ENCODE results near the gene PANX2. TPM values are rescaled to one million over a fixed set of nuclear protein-coding genes. Genes with fewer than 3 reads are reported as not detected.

Gene PANX2
- total and polyA plus RNA-seq, 8 donors, result 0.25 to 1.8 (median 1.1) TPM; not detected in 3

DNA sequence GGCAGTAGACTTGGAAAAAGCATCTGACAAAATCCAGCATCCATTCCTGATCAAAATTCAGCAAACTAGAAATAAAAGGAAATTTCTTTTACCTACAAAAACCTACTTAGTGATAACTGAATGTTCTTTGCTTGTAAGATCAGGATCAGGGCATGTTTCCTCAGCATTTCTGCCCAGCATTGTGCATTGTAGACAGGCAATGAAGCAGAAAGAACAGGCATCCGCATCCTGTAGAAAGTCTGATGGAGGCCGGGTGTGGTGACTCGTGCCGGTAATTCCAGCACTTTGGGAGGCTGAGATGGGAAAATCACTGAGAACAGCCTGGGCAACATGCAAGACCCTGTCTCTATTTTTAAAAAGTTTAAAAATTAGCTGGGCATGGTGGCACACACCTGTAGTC, 32.5 kb upstream of the PANX2 start:
- Histone ChIP-seq H3K27me3 (peaks cover 0 to 9% (median 0%) of the 10 kb centered on the region in 3 donors), H3K27ac (no peak overlapping the region), H3K9me3 (no peaks in the 10 kb centered on the region), H3K4me1 (peaks cover 6 to 9% (median 8%) of the 10 kb centered on the region in 4 donors), H3K36me3 (no peaks in the 10 kb centered on the region), H3K4me3 (no peak overlapping the region)
- intact Hi-C loops (cut with DNase I; ENCODE audit: low total_unique reads), result no loop called here
- TF ChIP-seq POLR2A (IDR thresholded peaks at IDR 0.05) (no peak), POLR2AphosphoS5 (IDR thresholded peaks at IDR 0.05) (no peak), EP300 (IDR thresholded peaks at IDR 0.05) (no peak)
- TF ChIP-seq, protein P1, sequence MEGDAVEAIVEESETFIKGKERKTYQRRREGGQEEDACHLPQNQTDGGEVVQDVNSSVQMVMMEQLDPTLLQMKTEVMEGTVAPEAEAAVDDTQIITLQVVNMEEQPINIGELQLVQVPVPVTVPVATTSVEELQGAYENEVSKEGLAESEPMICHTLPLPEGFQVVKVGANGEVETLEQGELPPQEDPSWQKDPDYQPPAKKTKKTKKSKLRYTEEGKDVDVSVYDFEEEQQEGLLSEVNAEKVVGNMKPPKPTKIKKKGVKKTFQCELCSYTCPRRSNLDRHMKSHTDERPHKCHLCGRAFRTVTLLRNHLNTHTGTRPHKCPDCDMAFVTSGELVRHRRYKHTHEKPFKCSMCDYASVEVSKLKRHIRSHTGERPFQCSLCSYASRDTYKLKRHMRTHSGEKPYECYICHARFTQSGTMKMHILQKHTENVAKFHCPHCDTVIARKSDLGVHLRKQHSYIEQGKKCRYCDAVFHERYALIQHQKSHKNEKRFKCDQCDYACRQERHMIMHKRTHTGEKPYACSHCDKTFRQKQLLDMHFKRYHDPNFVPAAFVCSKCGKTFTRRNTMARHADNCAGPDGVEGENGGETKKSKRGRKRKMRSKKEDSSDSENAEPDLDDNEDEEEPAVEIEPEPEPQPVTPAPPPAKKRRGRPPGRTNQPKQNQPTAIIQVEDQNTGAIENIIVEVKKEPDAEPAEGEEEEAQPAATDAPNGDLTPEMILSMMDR (IDR thresholded peaks at IDR 0.05), result no peak
- DNase-seq, result no peak
- WGBS, 5 donors, result 87 to 93% (median 90%) methylated on average over 4 of the region's 4 CpGs

DNA sequence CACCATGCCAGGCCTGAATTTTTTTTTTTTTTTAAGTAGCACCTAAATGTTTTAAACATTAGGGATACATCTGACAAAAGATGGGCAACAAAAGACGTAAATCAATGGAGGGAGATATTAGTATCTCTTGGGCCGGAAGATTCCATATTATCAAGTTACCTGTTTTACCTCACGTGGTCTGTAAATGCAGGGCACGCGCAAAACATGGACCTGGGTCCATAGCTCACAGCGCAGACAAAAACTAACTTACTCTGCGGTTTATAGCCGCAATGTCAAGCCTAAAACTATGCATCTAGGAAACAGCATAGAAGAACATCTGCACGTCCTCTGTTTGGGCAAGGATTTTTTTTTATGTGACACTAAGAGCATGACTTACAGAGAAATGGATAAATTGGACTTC, 31.5 kb upstream of the PANX2 start:
- intact Hi-C loops (cut with DNase I; ENCODE audit: low total_unique reads), result no loop called here
- peaks cover 0 to 11% (median 0%) of the 10 kb centered on the region in 3 donors for H3K27me3 ChIP-seq
- WGBS, 5 donors, result 83 to 94% (median 88%) methylated on average over 9 of the region's 9 CpGs
- TF ChIP-seq, protein P1 (IDR thresholded peaks at IDR 0.05), result no peak
- TF ChIP-seq POLR2AphosphoS5 (IDR thresholded peaks at IDR 0.05) (no peak), EP300 (IDR thresholded peaks at IDR 0.05) (no peak), POLR2A (IDR thresholded peaks at IDR 0.05) (no peak)
- no peaks in the 10 kb centered on the region for H3K36me3 ChIP-seq
- no peak overlapping the region for H3K27ac ChIP-seq
- no peaks in the 10 kb centered on the region for H3K9me3 ChIP-seq
- no peak overlapping the region for H3K4me3 ChIP-seq
- no peak for DNase-seq
- peaks cover 6 to 9% (median 8%) of the 10 kb centered on the region in 4 donors for H3K4me1 ChIP-seq

DNA sequence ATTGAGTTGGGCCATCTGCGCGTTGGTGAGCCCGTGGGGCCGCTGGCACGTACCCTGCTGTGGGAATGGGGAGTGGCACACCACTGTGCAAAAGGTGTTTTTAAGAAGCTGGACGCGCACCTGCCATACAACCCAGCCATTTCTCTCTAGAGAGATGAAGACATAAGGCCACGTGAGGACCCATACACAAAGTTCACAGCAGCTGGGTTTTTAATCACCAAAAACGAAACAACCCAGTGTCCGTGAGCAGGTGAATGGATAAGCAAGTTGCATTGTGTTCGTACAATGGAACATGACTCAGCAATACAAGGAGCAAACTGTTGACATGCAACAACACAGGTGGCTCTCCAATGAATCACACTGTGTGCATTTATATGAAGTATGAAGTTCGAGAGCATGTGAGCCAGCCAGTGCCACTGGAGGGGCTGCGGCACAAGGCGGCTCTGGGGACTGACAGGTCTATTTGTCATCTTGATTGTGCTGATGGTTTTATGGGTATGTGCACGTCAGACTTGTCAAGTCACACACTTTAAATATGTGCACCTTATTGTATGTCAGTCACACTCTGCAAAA, 30.6 kb upstream of the PANX2 start:
- 52 to 69% (median 66%) methylated on average over 15 of the region's 15 CpGs for WGBS, 5 donors
- no peak for TF ChIP-seq EP300 (IDR thresholded peaks at IDR 0.05)
- peak in 1 of 3 donors; percentile 32 for TF ChIP-seq POLR2AphosphoS5 (IDR thresholded peaks at IDR 0.05)
- no peak overlapping the region for H3K27ac ChIP-seq
- intact Hi-C loops (cut with DNase I; ENCODE audit: low total_unique reads), result no loop called here
- peaks cover 0 to 14% (median 0%) of the 10 kb centered on the region in 3 donors for H3K27me3 ChIP-seq
- no peak overlapping the region for H3K4me3 ChIP-seq
- H3K36me3 ChIP-seq, result no peaks in the 10 kb centered on the region
- peaks cover 6 to 9% (median 8%) of the 10 kb centered on the region in 4 donors for H3K4me1 ChIP-seq
- no peaks in the 10 kb centered on the region for H3K9me3 ChIP-seq
- peak in 1 of 2 donors; percentile 54 for DNase-seq

DNA sequence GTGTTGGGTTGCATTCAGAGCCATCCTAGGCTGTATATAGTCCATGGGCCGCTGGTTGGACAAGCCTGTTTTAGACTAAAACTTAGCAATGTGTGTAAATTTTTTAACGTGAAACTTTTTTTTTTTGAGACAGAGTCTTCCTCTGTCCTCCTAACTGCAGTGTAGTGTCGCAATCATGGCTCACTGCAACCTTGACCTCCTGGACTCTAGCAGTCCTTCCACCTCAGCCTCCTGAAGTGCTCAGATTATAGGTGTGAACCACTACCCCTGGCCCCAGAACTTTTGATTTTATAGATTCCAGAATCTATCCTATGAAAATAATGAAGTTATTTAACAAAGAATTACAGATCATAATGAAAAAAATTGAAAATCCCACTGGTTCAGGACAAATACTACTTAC, 29.9 kb upstream of the PANX2 start:
- H3K27me3 ChIP-seq, result peaks cover 0 to 14% (median 0%) of the 10 kb centered on the region in 3 donors
- H3K9me3 ChIP-seq, result no peaks in the 10 kb centered on the region
- intact Hi-C loops (cut with DNase I; ENCODE audit: low total_unique reads), result no loop called here
- DNase-seq, result no peak
- peaks cover 6 to 9% (median 8%) of the 10 kb centered on the region in 4 donors for H3K4me1 ChIP-seq
- H3K4me3 ChIP-seq, result no peak overlapping the region
- TF ChIP-seq EP300 (IDR thresholded peaks at IDR 0.05) (no peak), POLR2A (IDR thresholded peaks at IDR 0.05) (no peak), POLR2AphosphoS5 (IDR thresholded peaks at IDR 0.05) (no peak)
- TF ChIP-seq, protein P1 (IDR thresholded peaks at IDR 0.05), result no peak
- H3K36me3 ChIP-seq, result no peaks in the 10 kb centered on the region
- no peak overlapping the region for H3K27ac ChIP-seq
- 74 to 83% (median 82%) methylated on average over 3 of the region's 3 CpGs for WGBS, 5 donors

DNA sequence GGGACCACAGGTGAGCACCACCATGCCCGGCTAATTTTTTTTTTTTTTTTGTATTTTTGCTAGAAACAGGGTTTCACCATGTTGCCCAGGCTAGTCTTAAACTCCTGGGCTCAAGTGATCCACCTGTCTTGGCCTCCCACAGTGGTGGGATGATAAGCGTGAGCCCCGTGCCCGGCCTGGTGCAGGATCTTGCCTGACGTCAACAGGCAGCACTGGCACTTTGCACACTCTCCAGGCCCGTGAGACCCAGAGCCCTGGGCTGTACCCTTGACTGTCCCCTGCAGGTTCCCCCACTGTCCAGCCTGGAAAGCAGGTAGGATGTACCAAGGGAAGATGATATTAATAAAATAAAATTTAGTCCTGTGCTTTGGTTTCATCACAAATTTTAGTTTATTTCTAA, 29.1 kb upstream of the PANX2 start:
- TF ChIP-seq EP300 (IDR thresholded peaks at IDR 0.05), result no peak
- TF ChIP-seq, protein P1 (IDR thresholded peaks at IDR 0.05), result no peak
- no peak for TF ChIP-seq POLR2AphosphoS5 (IDR thresholded peaks at IDR 0.05)
- no peak for TF ChIP-seq POLR2A (IDR thresholded peaks at IDR 0.05)
- DNase-seq, result no peak
- WGBS, 5 donors, result 40 to 75% (median 57%) methylated on average over 6 of the region's 6 CpGs
- Histone ChIP-seq H3K36me3 (no peaks in the 10 kb centered on the region), H3K4me3 (no peak overlapping the region), H3K9me3 (no peaks in the 10 kb centered on the region), H3K4me1 (peaks cover 7 to 9% (median 8%) of the 10 kb centered on the region in 4 donors), H3K27me3 (peaks cover 0 to 22% (median 7%) of the 10 kb centered on the region in 3 donors), H3K27ac (no peak overlapping the region)
- intact Hi-C loops (cut with DNase I; ENCODE audit: low total_unique reads), result no loop called here
